Activated CD8-positive, alpha-beta T cell treated with anti-CD3 and anti-CD28 coated beads, Interleukin-2, amount 10 ng/mL, durations not matched to agents 7 days and 5 days (primary cell): ENCODE results near the gene HOMER2. TPM values are rescaled to one million over a fixed set of nuclear protein-coding genes. Genes with fewer than 3 reads are reported as not detected.
"Not testable (repeated sequence)": the region's sequence is repeated elsewhere in the genome, so short reads cannot be mapped to it uniquely, and the experiment has no call there.

Experiments
- ATAC-seq: fragments of 150-1000 bp; cut with Tn5 transposase; one replicate; pipeline ENCODE4 v1.10.0; 2021; ENCODE audit warnings: moderate library complexity
- CTCF ChIA-PET: fragments of 350-600 bp; sonication (Branson Sonifier 250); formaldehyde crosslinking; loops from one replicate; lab custom pipeline; 2021; ENCODE audit warnings: antibody characterized with exemption; lab: Charles Lee
- POLR2A ChIA-PET: fragments of 350-600 bp; sonication (Branson Sonifier 250); formaldehyde crosslinking; loops from one replicate; lab custom pipeline; 2021; ENCODE audit warnings: antibody characterized with exemption; lab: Charles Lee
- DNase-seq: peaks from one replicate; pipeline ENCODE4 v3.0.0-alpha.2; 2020
- H3K27ac Mint-ChIP-seq: one replicate; pipeline ENCODE4 v1.8.0; 2021; ENCODE audit warnings: mild to moderate bottlenecking, mixed read lengths
- H3K27me3 Mint-ChIP-seq: one replicate; pipeline ENCODE4 v1.8.0; 2021; ENCODE audit warnings: low read depth, mixed read lengths
- H3K36me3 Mint-ChIP-seq: one replicate; pipeline ENCODE4 v1.8.0; 2021; ENCODE audit warnings: low read depth, mixed read lengths
- H3K4me1 Mint-ChIP-seq: one replicate; pipeline ENCODE4 v1.8.0; 2021; ENCODE audit warnings: low read depth, mixed read lengths
- H3K4me3 Mint-ChIP-seq: one replicate; pipeline ENCODE4 v1.8.0; 2021; ENCODE audit warnings: mild to moderate bottlenecking, mixed read lengths
- H3K9me3 Mint-ChIP-seq: one replicate; pipeline ENCODE4 v1.8.0; 2022; ENCODE audit warnings: mixed read lengths; ENCODE audit not compliant: insufficient read depth
- total RNA-seq, 2 experiments: library from RNA; stranded (reverse); gene quantifications; one replicate each; pipeline ENCODE4 v1.2.3, GENCODE V29; 2021

The HOMER2 gene
- total RNA-seq, result 10 to 100 TPM; 12.0 to 12.8 TPM

- DNase-seq, result peak; percentile 24
- peaks cover 3% of the 10 kb centered on the region for H3K27me3 Mint-ChIP-seq
- peak within 1 kb of the TSS; percentile 78 for H3K4me3 Mint-ChIP-seq
- H3K27ac Mint-ChIP-seq, result no peak within 1 kb of the TSS
- H3K9me3 Mint-ChIP-seq, result no peaks in the 10 kb centered on the region
- H3K36me3 Mint-ChIP-seq, result no peaks in the 10 kb centered on the region
- peak; percentile 85 for ATAC-seq
- no peaks in the 10 kb centered on the region for H3K4me1 Mint-ChIP-seq
- ChIA-PET CTCF (no interaction called here), POLR2A (interaction anchor here (1.1 kb wide), 1 partner anchor 34 kb away, joined by 4 read pairs; the partner anchor contains the start of gene RAMAC)
These were observed at the start of gene HOMER2 for GRCh38 chr15:82952158-82953081. HOMER2 (minus strand) TSS chr15:82952720; CDS start chr15:82952535, 185 bp downstream.

GRCh38 chr15:83000672-83001031, 48.1 kb upstream of the HOMER2 start:
- DNase-seq, POLR2A ChIA-PET, H3K9me3 Mint-ChIP-seq, H3K4me3 Mint-ChIP-seq, H3K27ac Mint-ChIP-seq, H3K27me3 Mint-ChIP-seq, H3K36me3 Mint-ChIP-seq, H3K4me1 Mint-ChIP-seq, ATAC-seq: not testable (repeated sequence)
- CTCF ChIA-PET, result interaction anchor here (0.8 to 3.9 kb wide), 20 partner anchors 10 to 470 kb away, joined by 3 to 46 read pairs (median 4); partner anchors contain the start of genes C15orf40 and RAMAC

- ATAC-seq, result peak; percentile 93
- no peaks in the 10 kb centered on the region for H3K27me3 Mint-ChIP-seq
- H3K4me1 Mint-ChIP-seq, result peaks cover 8% of the 10 kb centered on the region
- ChIA-PET CTCF (interaction anchor here (0.6 to 3.9 kb wide), 29 partner anchors 10 to 469 kb away, joined by 3 to 46 read pairs (median 4); partner anchors contain the start of genes C15orf40 and RAMAC), POLR2A (interaction anchor here (0.7 to 0.8 kb wide), 2 partner anchors 15 to 66 kb away, joined by 3 to 4 read pairs; no protein-coding TSS in a partner anchor)
- H3K4me3 Mint-ChIP-seq, result peak overlapping the region; percentile 64
- H3K9me3 Mint-ChIP-seq, result no peaks in the 10 kb centered on the region
- peak; percentile 63 for DNase-seq
- peak overlapping the region; percentile 77 for H3K27ac Mint-ChIP-seq
- H3K36me3 Mint-ChIP-seq, result peaks cover 4% of the 10 kb centered on the region
These were observed 47.6 kb upstream of the HOMER2 start for GRCh38 chr15:82999905-83000671.

- Mint-ChIP-seq H3K27me3 (no peaks in the 10 kb centered on the region), H3K9me3 (no peaks in the 10 kb centered on the region), H3K4me3 (no peak overlapping the region), H3K4me1 (peaks cover 8% of the 10 kb centered on the region), H3K36me3 (no peaks in the 10 kb centered on the region), H3K27ac (no peak overlapping the region)
- ATAC-seq (no peak), DNase-seq (no peak)
- POLR2A ChIA-PET, result interaction anchor here (0.8 kb wide), 1 partner anchor 67 kb away, joined by 4 read pairs; no protein-coding TSS in a partner anchor
- CTCF ChIA-PET, result interaction anchor here (0.7 to 3.9 kb wide), 20 partner anchors 9 to 468 kb away, joined by 3 to 46 read pairs (median 4); partner anchors contain the start of genes C15orf40 and RAMAC
These were observed 46.9 kb upstream of the HOMER2 start for GRCh38 chr15:82999426-82999825.

GRCh38 chr15:82995938-82996337, 43.4 kb upstream of the HOMER2 start:
- Mint-ChIP-seq H3K27me3 (no peaks in the 10 kb centered on the region), H3K36me3 (peaks cover 5% of the 10 kb centered on the region), H3K9me3 (no peaks in the 10 kb centered on the region), H3K27ac (no peak overlapping the region), H3K4me1 (peaks cover 8% of the 10 kb centered on the region), H3K4me3 (no peak overlapping the region)
- CTCF ChIA-PET, result interaction anchor here (0.7 to 1.1 kb wide), 2 partner anchors 456 to 1588 kb away, joined by 3 read pairs; partner anchors contain the start of gene RPS17
- ATAC-seq, result no peak
- POLR2A ChIA-PET, result interaction anchor here (1.6 kb wide), 1 partner anchor 10 kb away, joined by 5 read pairs; the partner anchor contains the start of gene RAMAC
- no peak for DNase-seq

GRCh38 chr15:82995076-82995475, 42.6 kb upstream of the HOMER2 start:
- H3K27ac Mint-ChIP-seq, result no peak overlapping the region

GRCh38 chr15:82993144-82993543, 40.6 kb upstream of the HOMER2 start:
- no peak for ATAC-seq
- Mint-ChIP-seq H3K27ac (no peak overlapping the region), H3K4me1 (peaks cover 10% of the 10 kb centered on the region), H3K9me3 (no peaks in the 10 kb centered on the region), H3K4me3 (no peak overlapping the region), H3K36me3 (peaks cover 24% of the 10 kb centered on the region), H3K27me3 (no peaks in the 10 kb centered on the region)
- no peak for DNase-seq
- ChIA-PET CTCF (interaction anchor here (1.4 to 1.5 kb wide), 2 partner anchors 143 to 462 kb away, joined by 5 to 6 read pairs; no protein-coding TSS in a partner anchor), POLR2A (no interaction called here)

More at GRCh38 chr15:82995076-82995475, 42.6 kb upstream of the HOMER2 start:
- POLR2A ChIA-PET, result interaction anchor here (1.2 to 1.6 kb wide), 2 partner anchors 9 to 184 kb away, joined by 3 to 5 read pairs; partner anchors contain the start of gene RAMAC
- Mint-ChIP-seq H3K36me3 (peaks cover 9% of the 10 kb centered on the region), H3K4me3 (no peak overlapping the region), H3K27me3 (no peaks in the 10 kb centered on the region), H3K4me1 (peaks cover 4% of the 10 kb centered on the region), H3K9me3 (no peaks in the 10 kb centered on the region)
- CTCF ChIA-PET, result interaction anchor here (1.1 kb wide), 1 partner anchor 455 kb away, joined by 3 read pairs; the partner anchor contains the start of gene RPS17
- DNase-seq (no peak), ATAC-seq (no peak)

GRCh38 chr15:82992436-82992998, 40.0 kb upstream of the HOMER2 start:
- ATAC-seq (no peak), DNase-seq (no peak)
- H3K4me3 Mint-ChIP-seq, result no peak overlapping the region
- H3K9me3 Mint-ChIP-seq, result no peaks in the 10 kb centered on the region
- H3K36me3 Mint-ChIP-seq, result peaks cover 29% of the 10 kb centered on the region
- ChIA-PET POLR2A (no interaction called here), CTCF (interaction anchor here (0.6 to 1.5 kb wide), 3 partner anchors 37 to 461 kb away, joined by 3 to 6 read pairs (median 5); no protein-coding TSS in a partner anchor)
- no peaks in the 10 kb centered on the region for H3K27me3 Mint-ChIP-seq
- H3K4me1 Mint-ChIP-seq, result peaks cover 14% of the 10 kb centered on the region
- H3K27ac Mint-ChIP-seq, result no peak overlapping the region

- peak overlapping the region; percentile 97 for H3K27ac Mint-ChIP-seq
- H3K4me3 Mint-ChIP-seq, result peak overlapping the region; percentile 98
- DNase-seq (peak; percentile 57), ATAC-seq (no peak)
- peaks cover 41% of the 10 kb centered on the region for H3K36me3 Mint-ChIP-seq
- POLR2A ChIA-PET, result interaction anchor here (0.5 to 2.0 kb wide), 14 partner anchors 9 to 446 kb away, joined by 3 to 10 read pairs (median 4); partner anchors contain the start of genes C15orf40, RPS17 and WHAMM
- no peaks in the 10 kb centered on the region for H3K27me3 Mint-ChIP-seq
- peaks cover 36% of the 10 kb centered on the region for H3K4me1 Mint-ChIP-seq
- H3K9me3 Mint-ChIP-seq, result no peaks in the 10 kb centered on the region
- CTCF ChIA-PET, result interaction anchor here (0.7 to 3.8 kb wide), 8 partner anchors 13 to 456 kb away, joined by 3 to 28 read pairs (median 5); partner anchors contain the start of genes C15orf40 and RPS17
These were observed 33.9 kb upstream of the HOMER2 start for GRCh38 chr15:82986442-82986780.

- H3K4me3 Mint-ChIP-seq, result peak within 1 kb of the TSS; percentile 98
- peak within 1 kb of the TSS; percentile 97 for H3K27ac Mint-ChIP-seq
- POLR2A ChIA-PET, result interaction anchor here (0.5 to 2.0 kb wide), 15 partner anchors 9 to 445 kb away, joined by 3 to 10 read pairs (median 3); partner anchors contain the start of genes C15orf40, RPS17 and WHAMM
- H3K9me3 Mint-ChIP-seq, result no peaks in the 10 kb centered on the region
- CTCF ChIA-PET, result interaction anchor here (0.7 to 3.8 kb wide), 7 partner anchors 14 to 455 kb away, joined by 3 to 28 read pairs (median 4); partner anchors contain the start of genes C15orf40 and RPS17
- peaks cover 39% of the 10 kb centered on the region for H3K36me3 Mint-ChIP-seq
- ATAC-seq (peak; percentile 93), DNase-seq (peak; percentile 95)
- peaks cover 36% of the 10 kb centered on the region for H3K4me1 Mint-ChIP-seq
- no peaks in the 10 kb centered on the region for H3K27me3 Mint-ChIP-seq
These were observed 33.3 kb upstream of the HOMER2 start, which contains the start of gene RAMAC for GRCh38 chr15:82985688-82986441. RAMAC (plus strand) TSS chr15:82986210; CDS start chr15:82989019, 2,809 bp downstream.
